Transverse colon (tissue), 4 donors: ENCODE measurements around the gene LHFPL3. TPM values are rescaled to one million over a fixed set of nuclear protein-coding genes. Genes with fewer than 3 reads are reported as not detected.

Experiments
- DNase-seq: peaks from one replicate; pipeline ENCODE4 v3.0.0-alpha.2; 2019
- H3K27ac ChIP-seq, 4 donors: fragments of 200-600 bp; sonication (generic); 2 replicates each; pipeline ENCODE4 v1.5.1; 2016 to 2018; ENCODE audit warnings: inconsistent platforms in 4 of 4
- H3K27me3 ChIP-seq: fragments of 200-600 bp; sonication (generic); 2 replicates; pipeline ENCODE4 v1.5.1; 2017; ENCODE audit warnings: inconsistent platforms
- H3K36me3 ChIP-seq, 4 donors: fragments of 200-600 bp; sonication (generic); 2 replicates each; pipeline ENCODE4 v1.5.1; 2017 to 2019; ENCODE audit warnings: inconsistent platforms in 4 of 4
- H3K4me1 ChIP-seq, 4 donors: fragments of 200-600 bp; sonication (generic); 2 replicates each; pipeline ENCODE4 v1.5.1; 2017 to 2020; ENCODE audit warnings: inconsistent platforms in 4 of 4
- H3K4me3 ChIP-seq, 4 donors: fragments of 200-600 bp; sonication (generic); 1 replicate in 1 of 4; 2 replicates in 3 of 4; pipeline versions ENCODE4 v1.5.1 to v1.6.1; 2017 to 2019; ENCODE audit warnings: inconsistent platforms in 4 of 4
- H3K9me3 ChIP-seq, 2 donors: fragments of 200-600 bp; sonication (generic); 2 replicates each; pipeline ENCODE4 v1.5.1; 2017 to 2019; ENCODE audit warnings: inconsistent platforms in 2 of 2
- EP300 ChIP-seq: sonication (generic); formaldehyde crosslinking; IDR thresholded peaks from one replicate; pipeline ENCODE4 v1.6.1; 2017; ENCODE audit warnings: antibody characterized with exemption, low read depth
- POLR2A ChIP-seq: fragments of 450-650 bp; IDR thresholded peaks from one replicate; pipeline ENCODE4 v1.6.1; 2016; ENCODE audit warnings: antibody characterized with exemption, mild to moderate bottlenecking, moderate library complexity
- POLR2AphosphoS5 ChIP-seq, 3 donors: sonication (generic); formaldehyde crosslinking; IDR thresholded peaks; one replicate each; pipeline ENCODE4 v1.6.1; 2016; ENCODE audit warnings: antibody characterized with exemption in 3 of 3
- WGBS, 2 donors: methylation state at CpG; one replicate each; pipeline ENCODE4 v1.1.5; 2018; ENCODE audit warnings: low coverage in 1 of 2; 5-methylcytosine and 5-hydroxymethylcytosine counted together
- in situ Hi-C, 4 donors: fragments of 200-750 bp; cut with MboI; loops; one replicate each; pipeline versions ENCODE4 v1.15.0 to v1.15.1; 2017; ENCODE audit warnings: low sequenced_read_pairs in 3 of 4, low pct_ligation_motif_present in 1 of 4, low pct_unique_long_range_greater_than_20kb in 1 of 4
- intact Hi-C: fragments of 100-400 bp; cut with DNase I; formaldehyde crosslinking; loops from one replicate; pipeline ENCODE4 v1.15.1; 2023; ENCODE audit warnings: low total_unique reads
- total RNA-seq, 4 donors: library from RNA; depleted of rRNA; stranded (reverse); fragments of >200 nt; gene quantifications; one replicate each; pipeline ENCODE4 v1.1.0, GENCODE V29; 2016
- TF ChIP-seq, protein P1 (sequence below), 5 experiments: fragments of 200-600 bp in 3 of 5; fragments of 450-650 bp in 2 of 5; sonication (generic) in 3 of 5; IDR thresholded peaks; 1 replicate in 2 of 5; 2 replicates in 3 of 5; pipeline ENCODE4 v1.5.1; 2016 to 2017; ENCODE audit warnings: antibody characterized with exemption in 5 of 5, inconsistent platforms in 3 of 5, mild to moderate bottlenecking in 2 of 5, moderate library complexity in 1 of 5

The LHFPL3 gene
- total RNA-seq, 4 donors from 2014 or later: 0.27 to 0.80 (median 0.32) TPM; not detected in 1

DNA sequence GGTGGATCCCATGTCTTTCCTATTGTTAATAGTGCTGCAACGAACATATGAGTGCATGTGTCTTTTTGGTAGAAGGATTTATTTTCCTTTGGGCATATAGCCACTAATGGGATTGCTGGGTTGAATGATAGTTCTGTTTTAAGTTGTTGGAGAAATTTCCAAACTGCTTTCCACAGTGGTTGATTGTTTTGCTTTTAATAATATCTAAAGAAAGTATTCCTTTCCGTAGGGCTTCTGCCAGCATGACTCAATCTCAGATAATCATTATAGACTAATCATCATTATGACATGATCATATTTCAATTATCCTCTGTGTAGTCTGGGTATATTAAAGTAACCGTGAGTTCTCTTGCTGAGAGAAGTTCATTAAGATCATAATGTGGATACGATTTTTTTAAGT is 575.4 kb downstream of the LHFPL3 start:
- intact Hi-C loops (no loop called here), in situ Hi-C loops (no loop called here)
- Histone ChIP-seq H3K36me3 (no peaks in the 10 kb centered on the region), H3K27ac (no peak overlapping the region), H3K4me1 (peaks cover 0 to 5% (median 0%) of the 10 kb centered on the region in 4 donors), H3K4me3 (no peak overlapping the region), H3K27me3 (no peaks in the 10 kb centered on the region), H3K9me3 (no peaks in the 10 kb centered on the region)
- 86 to 88% methylated on average over 4 of the region's 4 CpGs for WGBS, 2 donors
- TF ChIP-seq POLR2A (no peak), POLR2AphosphoS5 (IDR thresholded peaks at IDR 0.05) (no peak), EP300 (no peak)
- TF ChIP-seq, protein P1, sequence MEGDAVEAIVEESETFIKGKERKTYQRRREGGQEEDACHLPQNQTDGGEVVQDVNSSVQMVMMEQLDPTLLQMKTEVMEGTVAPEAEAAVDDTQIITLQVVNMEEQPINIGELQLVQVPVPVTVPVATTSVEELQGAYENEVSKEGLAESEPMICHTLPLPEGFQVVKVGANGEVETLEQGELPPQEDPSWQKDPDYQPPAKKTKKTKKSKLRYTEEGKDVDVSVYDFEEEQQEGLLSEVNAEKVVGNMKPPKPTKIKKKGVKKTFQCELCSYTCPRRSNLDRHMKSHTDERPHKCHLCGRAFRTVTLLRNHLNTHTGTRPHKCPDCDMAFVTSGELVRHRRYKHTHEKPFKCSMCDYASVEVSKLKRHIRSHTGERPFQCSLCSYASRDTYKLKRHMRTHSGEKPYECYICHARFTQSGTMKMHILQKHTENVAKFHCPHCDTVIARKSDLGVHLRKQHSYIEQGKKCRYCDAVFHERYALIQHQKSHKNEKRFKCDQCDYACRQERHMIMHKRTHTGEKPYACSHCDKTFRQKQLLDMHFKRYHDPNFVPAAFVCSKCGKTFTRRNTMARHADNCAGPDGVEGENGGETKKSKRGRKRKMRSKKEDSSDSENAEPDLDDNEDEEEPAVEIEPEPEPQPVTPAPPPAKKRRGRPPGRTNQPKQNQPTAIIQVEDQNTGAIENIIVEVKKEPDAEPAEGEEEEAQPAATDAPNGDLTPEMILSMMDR (IDR thresholded peaks at IDR 0.05): no peak
- DNase-seq: no peak

DNA sequence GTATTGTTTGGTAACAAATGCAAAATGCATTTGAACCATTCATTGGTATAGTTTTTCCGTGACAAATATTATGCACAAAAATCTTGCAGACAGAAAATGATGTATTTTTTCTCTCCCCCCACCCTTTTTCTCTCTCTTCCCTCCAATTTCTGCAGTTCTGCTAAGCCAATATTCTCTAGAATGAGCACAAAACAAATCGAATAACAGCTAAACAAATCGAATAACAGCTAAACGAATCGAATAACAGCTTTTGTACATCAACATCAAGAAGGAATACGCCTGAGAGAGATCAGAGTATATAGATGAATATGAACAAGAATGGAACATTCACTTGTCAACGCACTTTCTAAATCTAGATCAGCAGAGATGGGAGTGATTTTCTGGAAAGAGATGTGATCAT is 577.6 kb downstream of the LHFPL3 start:
- Histone ChIP-seq H3K27ac (no peak overlapping the region), H3K27me3 (no peaks in the 10 kb centered on the region), H3K4me1 (peaks cover 0 to 5% (median 0%) of the 10 kb centered on the region in 4 donors), H3K9me3 (no peaks in the 10 kb centered on the region), H3K36me3 (no peaks in the 10 kb centered on the region), H3K4me3 (no peak overlapping the region)
- no peak for DNase-seq
- TF ChIP-seq POLR2AphosphoS5 (IDR thresholded peaks at IDR 0.05) (no peak), POLR2A (no peak), EP300 (no peak)
- TF ChIP-seq, protein P1 (IDR thresholded peaks at IDR 0.05): no peak
- in situ Hi-C loops: no loop called here
- WGBS, 2 donors: 89 to 96% methylated on average over 4 to 7 of the region's 7 CpGs
- intact Hi-C loops: no loop called here

DNA sequence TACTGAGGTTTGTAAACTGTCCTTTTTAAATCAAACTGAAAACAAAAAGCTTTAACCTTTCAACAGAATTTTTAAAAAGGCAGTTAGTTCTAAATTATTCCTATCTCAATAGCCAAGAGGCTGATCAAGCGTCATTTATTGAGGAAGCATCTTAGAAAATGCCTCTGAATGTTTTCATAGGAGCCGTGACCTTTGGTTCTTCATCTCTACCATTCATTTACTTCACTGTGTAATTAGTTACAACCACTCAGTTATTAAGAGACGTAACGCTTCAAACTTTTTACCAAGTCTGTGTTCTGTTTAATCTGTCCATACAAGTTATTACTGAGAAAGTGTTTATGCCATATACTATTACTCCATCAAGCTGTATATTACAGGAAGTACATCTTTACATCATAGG is 578.2 kb downstream of the LHFPL3 start:
- no peaks in the 10 kb centered on the region for H3K36me3 ChIP-seq
- 47 to 60% methylated on average over 4 of the region's 4 CpGs for WGBS, 2 donors
- H3K9me3 ChIP-seq: no peaks in the 10 kb centered on the region
- no peak overlapping the region for H3K4me3 ChIP-seq
- peaks cover 0 to 5% (median 0%) of the 10 kb centered on the region in 4 donors for H3K4me1 ChIP-seq
- no peak overlapping the region for H3K27ac ChIP-seq
- DNase-seq: no peak
- no peaks in the 10 kb centered on the region for H3K27me3 ChIP-seq
- TF ChIP-seq EP300 (no peak), POLR2A (no peak), POLR2AphosphoS5 (IDR thresholded peaks at IDR 0.05) (no peak)
- TF ChIP-seq, protein P1 (IDR thresholded peaks at IDR 0.05): no peak
- in situ Hi-C loops: no loop called here
- intact Hi-C loops: no loop called here

DNA sequence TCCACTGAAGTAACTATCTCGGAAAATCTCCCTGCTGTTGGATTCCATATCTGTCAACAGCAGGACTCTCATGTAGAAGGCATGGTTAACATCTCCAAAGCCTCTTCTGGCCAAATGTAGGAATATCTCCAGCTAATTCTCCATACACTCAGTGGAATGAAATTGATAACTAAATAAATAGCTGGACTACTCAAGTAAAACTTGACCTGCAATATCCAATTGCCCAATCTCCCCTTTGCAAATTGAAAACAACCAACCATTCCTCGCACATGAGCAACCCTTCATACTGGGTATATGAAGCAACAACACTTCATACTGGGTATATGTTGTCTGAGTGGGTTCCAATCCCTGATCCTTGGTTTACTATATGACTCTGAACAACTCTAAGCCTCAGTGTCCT is 580.2 kb downstream of the LHFPL3 start:
- no peak for DNase-seq
- in situ Hi-C loops: no loop called here
- TF ChIP-seq EP300 (no peak), POLR2A (no peak), POLR2AphosphoS5 (IDR thresholded peaks at IDR 0.05) (no peak)
- TF ChIP-seq, protein P1 (IDR thresholded peaks at IDR 0.05): no peak
- no peak overlapping the region for H3K4me3 ChIP-seq
- no peaks in the 10 kb centered on the region for H3K36me3 ChIP-seq
- no peak overlapping the region for H3K27ac ChIP-seq
- WGBS, 2 donors: 75 to 91% methylated on average over 1 to 2 of the region's 2 CpGs
- intact Hi-C loops: no loop called here
- H3K9me3 ChIP-seq: no peaks in the 10 kb centered on the region
- H3K27me3 ChIP-seq: no peaks in the 10 kb centered on the region
- H3K4me1 ChIP-seq: peaks cover 0 to 5% (median 0%) of the 10 kb centered on the region in 4 donors
